ENCODE data around the gene PLCL2.

PLCL2 gene

GRCh38 chr3:17021614-17022013, 136.9 kb downstream of the PLCL2 start:
- Histone ChIP-seq H3K4me1 (no peaks in the 10 kb centered on the region), H3K4me3 (no peak overlapping the region), H3K9me3 (no peaks in the 10 kb centered on the region), H3K27me3 (ENCODE audit: low read depth) (no peaks in the 10 kb centered on the region), H3K36me3 (replicated peaks) (no peaks in the 10 kb centered on the region; the same call in 1 of the 2 replicates)
- in situ Hi-C loops (cut with MboI; ENCODE audit: low sequenced_read_pairs) = no loop called here
- DNase-seq (ENCODE audit: low spot score in 2 of 2) = no peak

- H3K4me3 ChIP-seq = no peak overlapping the region
- in situ Hi-C loops (cut with MboI; ENCODE audit: low sequenced_read_pairs) = no loop called here
- no peaks in the 10 kb centered on the region for H3K27me3 ChIP-seq (ENCODE audit: low read depth)
- no peak for DNase-seq (ENCODE audit: low spot score in 2 of 2)
- no peaks in the 10 kb centered on the region for H3K9me3 ChIP-seq
- H3K36me3 ChIP-seq (replicated peaks) = no peaks in the 10 kb centered on the region; the same call in 1 of the 2 replicates
- no peaks in the 10 kb centered on the region for H3K4me1 ChIP-seq
These were observed 138.4 kb downstream of the PLCL2 start for GRCh38 chr3:17023006-17023664.

GRCh38 chr3:17025594-17026139, 140.9 kb downstream of the PLCL2 start:
- peaks cover 3% of the 10 kb centered on the region for H3K4me1 ChIP-seq
- in situ Hi-C loops (cut with MboI; ENCODE audit: low sequenced_read_pairs) = no loop called here
- no peak for DNase-seq (ENCODE audit: low spot score in 2 of 2)
- no peaks in the 10 kb centered on the region; the same call in 1 of the 2 replicates for H3K36me3 ChIP-seq (replicated peaks)
- H3K4me3 ChIP-seq = no peak overlapping the region
- H3K27me3 ChIP-seq (ENCODE audit: low read depth) = no peaks in the 10 kb centered on the region
- H3K9me3 ChIP-seq = no peaks in the 10 kb centered on the region

- Histone ChIP-seq H3K9me3 (no peaks in the 10 kb centered on the region), H3K4me1 (peaks cover 10% of the 10 kb centered on the region), H3K4me3 (no peak overlapping the region), H3K36me3 (replicated peaks) (no peaks in the 10 kb centered on the region; the same call in 1 of the 2 replicates), H3K27me3 (ENCODE audit: low read depth) (no peaks in the 10 kb centered on the region)
- in situ Hi-C loops (cut with MboI; ENCODE audit: low sequenced_read_pairs) = no loop called here
- DNase-seq (ENCODE audit: low spot score in 2 of 2) = no peak
These were observed 142.6 kb downstream of the PLCL2 start for GRCh38 chr3:17027318-17027717.

GRCh38 chr3:17028363-17028762, 143.6 kb downstream of the PLCL2 start:
- in situ Hi-C loops (cut with MboI; ENCODE audit: low sequenced_read_pairs) = no loop called here

GRCh38 chr3:17030438-17030837, 145.7 kb downstream of the PLCL2 start:
- Histone ChIP-seq H3K27me3 (ENCODE audit: low read depth) (no peaks in the 10 kb centered on the region), H3K4me1 (peaks cover 11% of the 10 kb centered on the region), H3K9me3 (no peaks in the 10 kb centered on the region), H3K4me3 (no peak overlapping the region), H3K36me3 (replicated peaks) (no peaks in the 10 kb centered on the region)
- DNase-seq (ENCODE audit: low spot score in 2 of 2) = no peak
- in situ Hi-C loops (cut with MboI; ENCODE audit: low sequenced_read_pairs) = no loop called here

More at GRCh38 chr3:17028363-17028762, 143.6 kb downstream of the PLCL2 start:
- peaks cover 11% of the 10 kb centered on the region for H3K4me1 ChIP-seq
- no peaks in the 10 kb centered on the region for H3K36me3 ChIP-seq (replicated peaks)
- no peak for DNase-seq (ENCODE audit: low spot score in 2 of 2)
- H3K4me3 ChIP-seq = no peak overlapping the region
- no peaks in the 10 kb centered on the region for H3K27me3 ChIP-seq (ENCODE audit: low read depth)
- H3K9me3 ChIP-seq = no peaks in the 10 kb centered on the region

- H3K27me3 ChIP-seq (ENCODE audit: low read depth) = no peaks in the 10 kb centered on the region
- no peaks in the 10 kb centered on the region for H3K36me3 ChIP-seq (replicated peaks)
- no peaks in the 10 kb centered on the region for H3K9me3 ChIP-seq
- H3K4me3 ChIP-seq = no peak overlapping the region
- peak in 1 of 2 experiments; percentile 10 for DNase-seq (ENCODE audit: low spot score in 2 of 2)
- in situ Hi-C loops (cut with MboI; ENCODE audit: low sequenced_read_pairs) = no loop called here
- H3K4me1 ChIP-seq = peaks cover 11% of the 10 kb centered on the region
These were observed 146.3 kb downstream of the PLCL2 start for GRCh38 chr3:17030956-17031652.

GRCh38 chr3:17032407-17033034, 147.8 kb downstream of the PLCL2 start:
- H3K4me1 ChIP-seq = peaks cover 11% of the 10 kb centered on the region
- no peaks in the 10 kb centered on the region for H3K27me3 ChIP-seq (ENCODE audit: low read depth)
- no peaks in the 10 kb centered on the region for H3K36me3 ChIP-seq (replicated peaks)
- DNase-seq (ENCODE audit: low spot score in 2 of 2) = peak; percentile 29 to 65
- no peaks in the 10 kb centered on the region for H3K9me3 ChIP-seq
- no peak overlapping the region for H3K4me3 ChIP-seq
- in situ Hi-C loops (cut with MboI; ENCODE audit: low sequenced_read_pairs) = no loop called here

- Histone ChIP-seq H3K4me3 (no peak overlapping the region), H3K27me3 (ENCODE audit: low read depth) (no peaks in the 10 kb centered on the region), H3K4me1 (peaks cover 11% of the 10 kb centered on the region), H3K36me3 (replicated peaks) (no peaks in the 10 kb centered on the region), H3K9me3 (no peaks in the 10 kb centered on the region)
- no peak for DNase-seq (ENCODE audit: low spot score in 2 of 2)
- in situ Hi-C loops (cut with MboI; ENCODE audit: low sequenced_read_pairs) = no loop called here
These were observed 148.9 kb downstream of the PLCL2 start for GRCh38 chr3:17033516-17034168.

GRCh38 chr3:17035033-17035432, 150.3 kb downstream of the PLCL2 start:
- H3K36me3 ChIP-seq (replicated peaks) = no peaks in the 10 kb centered on the region
- H3K9me3 ChIP-seq = no peaks in the 10 kb centered on the region
- no peak for DNase-seq (ENCODE audit: low spot score in 2 of 2)
- H3K4me3 ChIP-seq = no peak overlapping the region
- in situ Hi-C loops (cut with MboI; ENCODE audit: low sequenced_read_pairs) = no loop called here
- no peaks in the 10 kb centered on the region for H3K27me3 ChIP-seq (ENCODE audit: low read depth)
- H3K4me1 ChIP-seq = peaks cover 11% of the 10 kb centered on the region

- DNase-seq (ENCODE audit: low spot score in 2 of 2) = no peak
- H3K4me3 ChIP-seq = no peak overlapping the region
- in situ Hi-C loops (cut with MboI; ENCODE audit: low sequenced_read_pairs) = no loop called here
- no peaks in the 10 kb centered on the region for H3K36me3 ChIP-seq (replicated peaks)
- peaks cover 5% of the 10 kb centered on the region for H3K4me1 ChIP-seq
- no peaks in the 10 kb centered on the region for H3K9me3 ChIP-seq
- H3K27me3 ChIP-seq (ENCODE audit: low read depth) = no peaks in the 10 kb centered on the region
These were observed 151.2 kb downstream of the PLCL2 start for GRCh38 chr3:17035966-17036365.

GRCh38 chr3:17038141-17038540, 153.4 kb downstream of the PLCL2 start:
- in situ Hi-C loops (cut with MboI; ENCODE audit: low sequenced_read_pairs) = no loop called here
- Histone ChIP-seq H3K36me3 (replicated peaks) (peaks cover 6% of the 10 kb centered on the region), H3K4me3 (no peak overlapping the region), H3K27me3 (ENCODE audit: low read depth) (no peaks in the 10 kb centered on the region), H3K9me3 (no peaks in the 10 kb centered on the region), H3K4me1 (no peaks in the 10 kb centered on the region)
- no peak for DNase-seq (ENCODE audit: low spot score in 2 of 2)

- no peaks in the 10 kb centered on the region for H3K9me3 ChIP-seq
- no peaks in the 10 kb centered on the region for H3K4me1 ChIP-seq
- DNase-seq (ENCODE audit: low spot score in 2 of 2) = no peak
- H3K4me3 ChIP-seq = no peak overlapping the region
- peaks cover 11% of the 10 kb centered on the region for H3K36me3 ChIP-seq (replicated peaks)
- no peaks in the 10 kb centered on the region for H3K27me3 ChIP-seq (ENCODE audit: low read depth)
- in situ Hi-C loops (cut with MboI; ENCODE audit: low sequenced_read_pairs) = no loop called here
These were observed 154.3 kb downstream of the PLCL2 start for GRCh38 chr3:17038900-17039553.
